ENCODE data around the gene FILIP1L.

Gene FILIP1L

DNA sequence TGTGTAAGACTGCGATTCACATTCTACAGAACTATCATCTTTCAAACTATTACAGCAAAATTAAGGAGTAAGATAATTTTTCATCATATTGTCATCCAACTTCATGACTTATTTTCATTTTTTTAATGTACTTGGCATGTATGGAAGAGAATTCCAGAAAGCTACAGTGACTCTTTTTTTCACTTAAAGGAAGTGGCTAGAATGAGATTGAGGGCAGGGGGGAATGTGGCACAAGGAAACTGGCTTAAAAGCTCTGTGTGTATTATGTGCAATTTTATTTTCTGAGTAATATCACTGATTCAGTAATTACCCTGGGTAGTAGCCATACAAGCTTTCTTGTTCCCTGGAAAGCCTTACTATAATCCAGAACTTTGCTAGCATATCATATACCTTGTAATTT lies 94.6 kb downstream of the FILIP1L start:
- DNase-seq (ENCODE audit: extremely low read depth in 1 of 2, low read depth in 1 of 2): no peak

DNA sequence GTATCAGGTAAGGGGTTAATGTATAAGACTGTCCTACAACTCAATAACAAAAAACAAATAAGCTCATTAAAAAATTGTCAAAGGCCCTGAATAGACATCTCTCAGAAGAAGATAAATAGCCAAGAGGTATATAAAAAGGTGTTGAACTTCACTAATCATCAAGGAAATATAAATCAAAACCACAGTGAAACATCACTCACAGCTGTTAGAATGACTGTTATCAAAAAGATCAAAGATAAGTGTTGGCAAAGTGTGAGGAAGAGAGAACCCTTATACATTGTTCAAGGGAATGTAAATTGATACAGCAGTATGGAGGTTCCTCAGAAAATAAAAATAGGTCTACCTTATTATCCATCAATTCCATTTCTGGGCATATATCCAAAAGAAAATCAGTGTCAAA lies 95.5 kb downstream of the FILIP1L start:
- DNase-seq (ENCODE audit: extremely low read depth in 1 of 2, low read depth in 1 of 2): no peak

DNA sequence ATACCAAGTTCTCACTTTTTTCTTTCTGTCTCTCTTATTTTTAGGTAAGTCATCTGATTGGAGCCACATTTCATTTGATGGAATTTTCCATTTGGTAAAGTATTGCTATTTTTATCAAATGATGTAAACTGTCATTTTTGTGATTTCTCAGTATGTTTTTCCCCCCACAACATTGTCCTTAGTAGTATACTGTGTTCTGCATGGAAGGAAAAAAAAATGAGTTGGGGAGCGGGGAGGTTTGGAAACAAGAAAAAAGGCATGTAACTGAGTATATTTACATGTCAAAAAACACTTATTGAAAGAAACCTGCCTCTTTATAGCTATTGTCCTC lies 104.2 kb downstream of the FILIP1L start:
- no peak for DNase-seq (ENCODE audit: extremely low read depth in 1 of 2, low read depth in 1 of 2)

DNA sequence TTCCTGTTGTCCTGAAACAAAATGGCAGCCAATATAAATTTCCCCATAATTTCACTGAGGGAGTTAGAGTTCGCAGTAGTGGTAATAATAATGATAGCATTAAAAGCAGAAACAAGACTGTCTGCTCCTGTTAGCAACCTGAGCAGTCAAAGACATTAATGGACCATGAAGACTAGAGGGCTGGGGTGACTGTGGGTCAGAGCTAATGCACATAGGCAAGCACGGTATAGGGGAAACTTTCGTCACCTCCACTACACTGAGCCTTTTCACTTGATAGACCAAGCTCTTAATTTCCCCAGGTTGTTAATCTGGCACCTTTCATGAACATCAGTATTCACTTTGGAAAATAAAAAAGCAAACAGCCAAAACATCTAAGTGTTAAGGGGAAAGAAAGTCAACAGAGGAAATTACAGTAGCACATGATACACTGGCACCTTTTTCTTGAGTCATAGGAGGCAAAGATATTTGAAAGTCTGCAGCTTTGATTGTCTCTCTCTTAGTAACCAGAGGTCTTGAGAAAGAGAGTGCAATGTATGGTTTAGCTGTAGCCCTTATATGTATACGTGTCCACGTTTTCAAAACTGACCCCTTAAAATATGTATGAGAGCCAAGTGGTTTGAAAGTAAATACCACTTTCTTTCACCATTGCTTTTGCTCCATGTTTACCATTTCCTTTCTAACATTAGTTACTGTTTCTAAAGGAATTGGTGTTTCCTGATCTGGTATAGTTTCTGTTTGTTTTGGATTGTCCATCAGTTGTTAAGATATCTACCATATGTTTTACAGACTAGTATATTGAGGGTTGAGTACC lies 104.8 kb downstream of the FILIP1L start:
- no peak for DNase-seq (ENCODE audit: extremely low read depth in 1 of 2, low read depth in 1 of 2)

DNA sequence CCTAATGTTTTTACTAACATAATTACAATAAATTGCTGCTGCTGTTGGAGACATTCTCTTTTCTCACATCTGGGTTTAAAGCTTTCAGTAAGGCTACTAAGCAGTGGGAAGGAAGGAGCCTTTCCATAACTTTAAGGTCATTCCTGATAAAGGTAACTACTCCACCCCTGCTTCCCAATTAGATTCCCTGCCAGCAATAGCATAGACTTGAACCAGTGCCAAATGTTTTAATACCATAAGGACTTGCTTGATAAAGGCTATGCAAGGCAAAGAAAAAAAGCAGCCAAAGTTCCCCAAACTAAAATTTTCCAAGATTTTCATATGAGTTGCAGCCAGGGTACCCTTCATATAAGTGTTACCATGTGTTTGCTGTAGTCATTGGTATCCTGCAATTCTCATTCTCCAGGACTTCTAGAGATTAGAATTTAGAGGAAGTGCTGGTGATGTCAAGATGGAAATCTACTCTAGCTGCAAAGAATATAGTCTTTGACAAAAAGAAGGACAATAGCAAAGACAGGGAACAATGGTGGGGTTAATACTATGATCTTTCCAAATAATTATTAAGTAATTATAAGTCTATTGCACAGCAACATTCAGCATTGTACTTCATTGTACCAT lies 106.1 kb downstream of the FILIP1L start:
- DNase-seq (ENCODE audit: extremely low read depth in 1 of 2, low read depth in 1 of 2): no peak

DNA sequence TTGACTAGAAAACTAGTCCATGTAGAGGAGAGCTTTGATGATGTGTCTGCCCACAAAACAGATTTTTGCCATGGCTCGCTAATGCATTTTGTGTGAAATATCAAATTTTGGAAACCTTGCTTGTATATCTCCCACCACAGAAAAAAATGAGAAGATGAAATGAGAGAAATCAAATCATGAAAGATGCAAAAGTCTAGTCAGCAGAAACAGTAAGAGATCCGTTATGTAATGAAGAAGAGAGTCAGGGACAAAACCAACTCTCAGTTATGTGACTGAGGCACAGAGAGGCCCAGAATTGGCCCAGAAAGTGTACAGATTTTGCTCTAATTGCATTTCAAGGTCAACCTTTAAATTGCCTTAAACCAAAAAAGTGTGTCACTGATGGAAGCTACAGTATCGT lies 107.0 kb downstream of the FILIP1L start:
- no peak for DNase-seq (ENCODE audit: extremely low read depth in 1 of 2, low read depth in 1 of 2)

DNA sequence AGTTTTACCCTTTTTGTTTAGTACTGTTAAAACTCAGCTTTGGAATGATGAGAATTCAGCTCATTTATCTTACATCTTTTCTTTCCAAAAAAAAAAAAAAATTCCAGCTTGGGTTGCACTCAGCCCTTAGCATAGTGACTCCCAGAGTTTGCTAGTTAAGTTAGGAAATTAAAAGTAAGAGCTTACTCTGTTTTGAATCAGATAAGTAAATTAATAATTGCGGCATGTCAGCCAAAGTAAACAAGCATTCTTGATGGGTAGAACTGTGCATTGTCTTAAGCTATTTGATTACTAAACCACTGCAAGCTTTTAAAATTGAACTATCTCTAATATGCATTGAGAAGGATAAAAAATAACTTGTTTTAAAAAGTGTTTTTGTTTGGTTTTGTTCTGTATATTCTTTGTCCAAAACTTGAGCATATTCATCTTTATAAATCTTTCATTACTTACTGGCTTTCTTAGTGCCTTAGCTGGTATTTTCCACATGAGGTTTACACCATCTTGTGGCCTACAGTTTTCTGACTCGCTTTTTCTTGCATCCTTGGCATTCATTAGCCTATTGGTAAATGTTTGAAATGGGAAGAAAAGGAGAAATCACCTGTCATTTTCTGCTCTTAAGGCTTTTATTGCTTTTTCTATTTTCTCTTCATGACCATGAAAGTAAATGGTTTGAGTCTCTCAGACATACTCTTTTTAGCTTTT lies 107.6 kb downstream of the FILIP1L start:
- no peak for DNase-seq (ENCODE audit: extremely low read depth in 1 of 2, low read depth in 1 of 2)

DNA sequence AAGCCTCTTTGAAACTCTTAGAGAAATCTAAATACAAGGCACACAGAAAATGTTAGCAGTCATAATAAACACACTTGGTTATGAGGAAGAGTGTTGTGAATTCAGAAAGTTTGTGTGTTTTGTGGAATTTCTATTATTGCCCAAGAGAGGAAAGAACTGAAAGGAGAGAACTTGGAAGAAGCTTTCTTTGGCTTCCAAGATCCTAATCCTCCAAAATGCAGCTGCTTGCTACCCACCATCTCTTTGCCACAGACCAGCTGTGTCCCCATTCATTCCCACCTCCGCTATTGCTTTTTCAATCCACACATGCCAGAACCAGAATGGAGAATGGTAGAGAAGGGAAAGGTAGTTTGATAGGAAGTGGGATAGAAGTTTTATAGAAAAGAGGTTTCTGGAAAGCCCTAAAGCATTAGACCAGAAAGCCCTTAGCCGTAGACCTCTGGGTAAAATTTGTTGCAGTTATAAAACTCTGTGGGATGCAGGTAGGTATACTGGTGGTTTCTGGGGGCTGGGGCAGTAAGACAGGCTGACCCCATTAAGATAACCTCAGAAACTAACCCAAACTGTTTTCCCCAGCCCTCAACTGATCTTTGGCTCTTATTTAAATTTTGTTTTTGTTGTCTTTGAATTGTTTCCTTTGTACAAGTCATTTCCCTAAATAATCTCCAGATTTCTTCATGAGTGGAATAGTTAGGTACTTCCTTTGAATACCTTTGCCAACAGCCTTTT lies 108.5 kb downstream of the FILIP1L start:
- no peak for DNase-seq (ENCODE audit: extremely low read depth in 1 of 2, low read depth in 1 of 2)

DNA sequence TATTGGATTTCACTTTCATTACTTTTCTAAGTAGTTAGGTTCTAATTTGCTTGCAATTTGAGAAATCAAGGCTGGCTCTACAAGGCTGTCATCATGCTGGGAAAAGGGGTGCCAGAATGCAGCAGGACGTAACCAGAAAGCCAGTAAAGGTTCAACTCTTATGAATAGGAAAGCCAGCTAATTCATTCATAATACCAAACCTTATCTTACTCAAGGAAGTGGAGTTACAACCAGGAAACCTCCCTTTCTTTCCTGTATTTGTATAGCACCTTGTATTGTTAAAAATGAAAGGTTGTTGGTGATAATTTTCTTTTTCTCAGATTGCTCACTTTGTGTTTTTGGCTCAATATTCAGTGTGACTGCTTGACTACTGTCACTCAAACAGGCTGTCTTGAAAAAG lies 109.4 kb downstream of the FILIP1L start:
- no peak for DNase-seq (ENCODE audit: extremely low read depth in 1 of 2, low read depth in 1 of 2)

DNA sequence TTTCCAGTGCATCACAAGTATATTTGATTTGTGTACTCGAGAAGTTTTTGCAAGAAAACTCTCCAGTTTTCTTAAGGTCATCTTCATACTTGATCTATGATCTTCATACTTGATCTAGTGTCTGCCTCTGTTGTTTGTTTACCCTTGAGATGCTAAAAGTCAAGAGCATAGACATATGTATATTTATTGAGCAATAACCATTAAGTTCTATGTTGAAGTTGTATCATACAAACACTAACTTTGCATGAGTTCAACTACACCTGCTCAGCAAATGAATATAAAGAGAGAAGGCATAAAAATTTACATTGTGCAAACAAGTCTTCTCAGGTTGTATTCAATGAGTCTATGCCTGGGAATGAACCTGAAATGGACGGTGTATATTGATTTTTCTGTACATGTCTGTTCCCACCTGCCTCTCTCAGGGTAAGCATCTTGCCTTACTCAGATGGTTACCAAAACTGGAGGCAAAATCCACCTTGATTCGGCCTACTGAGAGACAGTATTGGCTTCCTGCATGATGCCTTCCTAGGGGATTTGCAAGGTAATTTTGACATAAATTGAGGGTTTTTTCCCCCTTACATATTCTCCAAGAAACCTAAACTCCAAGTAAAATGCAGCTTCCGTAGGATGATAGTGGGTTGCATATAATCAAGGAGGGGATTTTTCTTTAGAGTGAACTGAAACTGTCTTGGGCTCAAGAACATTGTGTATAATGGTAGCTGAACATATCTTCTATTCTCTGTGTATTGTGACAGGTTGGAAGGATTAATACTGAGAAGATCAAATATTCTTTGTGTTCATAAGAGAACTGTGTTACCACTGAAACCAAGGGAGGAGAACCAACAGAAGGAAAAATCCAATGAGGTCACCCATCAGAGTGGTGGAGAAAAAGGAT lies 110.4 kb downstream of the FILIP1L start:
- DNase-seq (ENCODE audit: extremely low read depth in 1 of 2, low read depth in 1 of 2): no peak

DNA sequence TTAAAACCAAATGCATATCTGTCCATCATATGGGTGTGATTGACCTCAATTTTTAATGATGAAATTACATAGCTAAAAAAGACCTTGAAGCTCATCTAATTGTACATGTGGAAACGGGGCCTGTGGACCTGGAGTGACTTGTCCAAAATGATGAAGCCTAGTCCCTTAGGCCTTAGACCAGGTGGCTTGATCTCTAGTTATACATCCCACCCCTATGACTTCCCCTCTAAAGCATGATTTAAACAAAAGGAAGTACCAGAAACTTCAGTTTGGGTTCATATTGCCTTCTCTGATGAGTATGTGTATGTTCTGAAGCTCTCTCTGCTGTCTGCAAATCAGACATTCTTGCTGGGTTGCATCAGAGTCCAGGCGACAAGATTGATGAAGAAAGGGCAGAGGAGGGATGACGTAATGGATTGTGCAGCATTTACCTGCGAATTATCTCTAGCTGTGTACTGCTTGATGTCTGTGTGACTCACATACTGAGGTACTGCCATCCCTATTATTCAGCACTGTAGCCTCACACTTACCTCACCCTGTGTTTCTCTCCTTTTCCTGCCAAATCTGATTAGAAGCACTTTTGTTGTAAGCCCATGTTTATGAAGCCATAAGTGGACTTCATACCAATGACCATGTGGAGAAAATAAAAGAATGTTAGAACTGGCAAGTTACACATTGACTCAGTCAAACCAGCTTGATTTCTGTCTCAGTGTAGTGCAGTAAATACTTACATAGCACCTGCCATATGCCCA lies 111.5 kb downstream of the FILIP1L start:
- no peak for DNase-seq (ENCODE audit: extremely low read depth in 1 of 2, low read depth in 1 of 2)

DNA sequence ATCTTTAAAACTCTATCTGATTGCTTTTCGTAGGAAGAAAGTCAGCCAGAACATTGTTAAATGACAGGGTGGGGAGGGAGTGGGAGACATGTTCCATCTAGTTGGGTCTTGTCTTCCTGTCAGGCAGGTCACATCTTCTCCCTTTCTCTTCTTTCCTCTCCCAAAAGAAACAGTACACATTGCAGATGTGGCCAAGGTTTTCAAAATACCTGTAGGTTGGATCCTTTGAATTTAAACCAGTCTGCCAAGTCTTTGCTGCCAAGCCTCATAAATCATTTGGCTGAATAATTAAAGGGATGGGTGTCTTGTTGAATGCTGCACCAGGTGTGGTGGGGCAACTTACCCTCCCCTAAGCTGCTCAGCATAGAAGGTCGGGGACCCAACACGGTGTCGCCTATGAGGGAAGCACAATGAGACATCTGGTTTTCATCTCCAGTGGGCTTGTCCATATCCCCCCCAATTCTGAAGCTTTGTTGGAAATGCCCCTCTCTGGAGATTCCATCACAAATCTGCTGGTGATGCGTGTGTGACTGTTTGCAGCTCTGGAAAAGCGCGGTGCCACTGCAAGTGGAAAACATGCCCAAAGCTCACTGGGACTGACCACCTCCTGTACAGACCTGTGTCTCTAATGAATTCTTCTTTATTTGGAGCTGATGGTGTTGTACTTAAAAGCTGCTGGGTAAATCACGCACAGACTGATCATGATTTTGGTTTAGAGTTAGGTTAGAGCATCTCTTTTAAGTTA lies 112.6 kb downstream of the FILIP1L start:
- no peak for DNase-seq (ENCODE audit: extremely low read depth in 1 of 2, low read depth in 1 of 2)

DNA sequence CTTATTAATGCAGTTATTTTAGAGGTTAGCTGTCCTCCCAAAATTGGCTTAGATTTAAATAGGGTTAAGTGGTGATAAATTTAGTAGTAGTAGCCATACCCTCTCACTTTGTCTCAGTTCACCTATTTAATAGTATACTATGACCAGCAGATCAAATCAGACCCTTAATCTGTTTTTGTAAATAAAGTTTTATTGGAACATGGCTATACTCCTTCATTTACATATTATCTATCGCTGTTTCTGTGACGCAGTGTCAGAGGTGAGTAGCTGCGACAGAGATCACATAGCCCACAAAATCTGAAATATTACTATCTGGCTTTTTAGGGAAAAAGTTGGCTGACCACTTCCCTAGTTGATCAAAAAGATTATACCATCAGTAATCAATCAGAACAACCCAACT lies 113.2 kb downstream of the FILIP1L start:
- no peak for DNase-seq (ENCODE audit: extremely low read depth in 1 of 2, low read depth in 1 of 2)

DNA sequence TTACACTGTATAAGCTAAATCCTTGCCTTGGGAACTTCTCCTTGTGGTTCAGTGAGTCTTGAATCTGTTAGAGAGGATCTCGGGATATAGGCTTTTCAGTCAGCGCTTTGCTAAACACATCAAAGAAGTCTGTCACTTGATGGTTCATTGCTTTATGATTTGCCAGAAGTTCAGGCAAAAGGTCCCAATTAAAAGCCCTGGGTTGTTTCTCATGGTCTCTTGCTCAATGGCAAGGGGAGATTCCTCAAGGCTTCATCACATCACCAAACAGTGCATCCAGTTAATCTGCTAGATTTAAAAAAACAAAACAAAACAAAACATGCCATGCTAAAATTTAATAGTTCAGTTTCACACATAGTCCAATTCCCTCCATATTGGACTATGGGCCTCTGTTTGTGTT lies 114.8 kb downstream of the FILIP1L start:
- no peak for DNase-seq (ENCODE audit: extremely low read depth in 1 of 2, low read depth in 1 of 2)

DNA sequence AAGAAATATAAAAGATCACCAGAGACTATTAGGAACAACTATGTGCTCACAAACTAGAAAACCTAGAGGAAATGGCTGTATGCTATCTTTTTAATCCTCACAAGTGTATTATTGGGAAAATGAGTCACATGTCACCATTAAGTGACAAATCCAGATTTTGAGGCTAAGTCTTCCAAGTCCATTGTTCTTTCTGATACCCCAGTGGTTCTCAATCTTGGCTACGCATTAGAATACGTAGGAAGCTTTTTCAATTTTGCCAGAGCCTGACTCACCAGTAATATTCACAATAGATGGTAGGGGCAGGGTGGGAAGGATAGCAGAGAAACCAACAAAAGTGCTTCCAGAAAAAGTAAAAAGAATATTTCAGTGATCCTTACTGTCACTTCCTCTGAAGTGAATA lies 117.0 kb downstream of the FILIP1L start:
- no peak for DNase-seq (ENCODE audit: extremely low read depth in 1 of 2, low read depth in 1 of 2)

DNA sequence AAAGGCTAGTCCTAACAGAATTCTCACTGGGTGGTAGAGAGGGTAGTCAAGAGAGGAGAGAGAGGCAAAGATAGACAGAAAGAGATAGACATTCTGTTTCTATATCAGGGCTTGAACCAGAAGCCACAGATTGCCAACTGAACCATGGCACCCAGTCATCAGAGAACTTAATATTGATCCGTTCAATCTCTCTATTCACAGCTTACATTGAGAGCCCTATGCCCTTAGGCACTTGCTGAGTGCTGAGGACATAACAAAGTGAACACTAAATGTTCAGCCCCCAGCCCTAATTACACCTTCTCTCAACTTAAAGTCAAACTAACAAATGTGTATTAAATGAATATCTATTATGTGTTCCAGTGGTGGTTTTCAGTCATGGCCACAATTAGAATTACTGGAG lies 124.1 kb downstream of the FILIP1L start:
- DNase-seq (ENCODE audit: extremely low read depth in 1 of 2, low read depth in 1 of 2): no peak

DNA sequence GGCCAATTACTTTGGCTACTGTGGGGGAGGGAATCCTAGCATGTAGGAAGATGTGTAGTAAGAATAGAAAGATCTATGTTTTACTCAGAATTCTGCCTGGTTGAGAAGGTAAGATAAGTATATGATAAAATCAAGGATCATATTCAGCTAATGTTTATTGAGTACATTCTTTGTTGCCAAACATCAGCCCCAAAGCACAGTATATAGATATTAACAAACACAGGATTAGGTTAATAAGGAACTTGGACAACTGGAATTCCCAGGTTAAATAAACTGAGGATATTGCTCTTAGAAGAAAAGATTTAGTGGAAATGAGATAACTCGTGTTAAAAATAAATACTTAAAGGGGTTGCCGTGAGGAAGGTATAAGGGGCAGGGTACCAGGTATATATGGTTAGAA lies 129.6 kb downstream of the FILIP1L start:
- DNase-seq (ENCODE audit: extremely low read depth in 1 of 2, low read depth in 1 of 2): no peak

DNA sequence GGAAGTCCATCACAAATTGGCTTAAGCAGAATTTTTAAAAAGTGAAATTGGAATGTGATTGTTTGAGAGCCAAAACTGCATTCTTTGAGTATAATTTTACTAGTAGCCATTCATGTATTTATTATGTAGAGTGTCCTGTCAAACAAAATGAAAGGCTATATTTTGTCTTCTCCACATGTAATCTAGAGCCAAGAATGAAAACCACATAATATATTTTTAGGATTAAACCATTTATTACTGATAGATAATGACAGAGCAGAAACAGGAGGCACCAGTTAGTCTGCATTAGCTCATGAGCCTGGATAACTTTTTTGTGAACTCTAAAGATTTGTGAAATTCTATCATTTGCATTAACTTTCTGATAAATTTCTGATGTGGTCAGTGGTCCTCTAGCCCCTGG lies 130.2 kb downstream of the FILIP1L start:
- no peak for DNase-seq (ENCODE audit: extremely low read depth in 1 of 2, low read depth in 1 of 2)

DNA sequence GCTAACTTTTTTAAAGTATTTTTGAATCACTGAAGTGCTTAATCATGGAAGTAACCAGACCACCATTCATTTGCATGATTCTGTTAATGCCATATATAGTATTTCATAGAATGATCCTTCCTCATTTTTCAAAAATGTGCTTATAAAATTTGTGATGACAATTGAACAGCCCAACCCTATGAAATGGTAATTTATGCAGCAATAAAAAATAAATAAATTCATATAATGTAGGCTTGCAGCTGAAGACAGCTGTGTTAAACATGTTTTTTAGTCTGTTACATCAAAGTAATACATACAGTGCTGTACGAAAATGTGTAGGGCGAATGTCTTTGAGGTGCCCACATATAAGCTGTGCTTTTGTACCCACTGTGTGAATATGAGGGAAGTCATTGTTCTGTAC lies 131.7 kb downstream of the FILIP1L start:
- no peak for DNase-seq (ENCODE audit: extremely low read depth in 1 of 2, low read depth in 1 of 2)
